Thymus (tissue), 11 donors: ENCODE measurements around the gene ATAD3B. TPM values are rescaled to one million over a fixed set of nuclear protein-coding genes. Genes with fewer than 3 reads are reported as not detected.
"Not testable (repeated sequence)": the region's sequence is repeated elsewhere in the genome, so short reads cannot be mapped to it uniquely, and the experiment has no call there.

Experiments
- DNase-seq, 9 donors: peaks; one replicate each; pipeline ENCODE4 v3.0.0-alpha.2; 2013; ENCODE audit warnings: low spot score in 9 of 9, low read depth in 6 of 9, missing footprints in 1 of 9
- H3K27ac ChIP-seq, 2 donors: one replicate each; pipeline ENCODE4 v1.5.1; 2013; ENCODE audit warnings: control low read depth in 1 of 2, low read depth in 1 of 2, low read length in 1 of 2, mild to moderate bottlenecking in 1 of 2, moderate library complexity in 1 of 2
- H3K27me3 ChIP-seq, 2 donors: one replicate each; pipeline ENCODE4 v1.5.1; 2013; ENCODE audit warnings: low read length in 1 of 2; ENCODE audit not compliant: control insufficient read depth in 2 of 2, insufficient read depth in 1 of 2
- H3K36me3 ChIP-seq, 2 donors: one replicate each; pipeline ENCODE4 v1.5.1; 2013; ENCODE audit warnings: low read length in 1 of 2, mild to moderate bottlenecking in 1 of 2, moderate library complexity in 1 of 2; ENCODE audit not compliant: control insufficient read depth in 2 of 2, insufficient read depth in 2 of 2
- H3K4me1 ChIP-seq, 2 donors: one replicate each; pipeline ENCODE4 v1.5.1; 2013; ENCODE audit warnings: low read length in 2 of 2; ENCODE audit not compliant: control insufficient read depth in 2 of 2, insufficient read depth in 2 of 2
- H3K4me3 ChIP-seq, 2 donors: one replicate each; pipeline ENCODE4 v1.5.1; 2013; ENCODE audit warnings: low read length in 2 of 2, control low read depth in 1 of 2, mild to moderate bottlenecking in 1 of 2
- H3K9me3 ChIP-seq, 2 donors: one replicate each; pipeline ENCODE4 v1.5.1; 2013; ENCODE audit warnings: low read length in 1 of 2, mild to moderate bottlenecking in 1 of 2; ENCODE audit not compliant: control insufficient read depth in 2 of 2, insufficient read depth in 1 of 2
- WGBS: extraction: QIAGEN DNeasy Blood & Tissue Kit; methylation state at CpG from one replicate; pipeline ENCODE4 v1.1.7; 2013; 5-methylcytosine and 5-hydroxymethylcytosine counted together
- polyA plus RNA-seq: library from polyadenylated mRNA; stranded (reverse); fragments of 200-250 nt; gene quantifications from one replicate; pipeline ENCODE4 v1.2.3, GENCODE V29; 2013
- total RNA-seq: library from RNA; stranded (reverse); fragments of 120-200 nt; gene quantifications from one replicate; pipeline ENCODE4 v1.2.4, GENCODE V29; 2013
- donor health status: healthy.

ATAD3B gene
- total and polyA plus RNA-seq, 2 donors, result 14.9 to 58.9 TPM

GRCh38 chr1:1482856-1483255, 11.3 kb downstream of the ATAD3B start:
- Histone ChIP-seq H3K9me3 (no peaks in the 10 kb centered on the region), H3K4me3 (no peak overlapping the region), H3K27me3 (no peaks in the 10 kb centered on the region), H3K36me3 (peaks cover 28 to 56% of the 10 kb centered on the region in 2 donors), H3K4me1 (no peaks in the 10 kb centered on the region), H3K27ac (no peak overlapping the region)
- 98% methylated on average over 14 of the region's 14 CpGs for WGBS
- DNase-seq, result no peak

GRCh38 chr1:1483714-1484113, 12.1 kb downstream of the ATAD3B start:
- DNase-seq, result no peak
- no peaks in the 10 kb centered on the region for H3K9me3 ChIP-seq
- no peak overlapping the region for H3K4me3 ChIP-seq
- H3K27ac ChIP-seq, result no peak overlapping the region
- no peaks in the 10 kb centered on the region for H3K27me3 ChIP-seq
- peaks cover 24 to 57% of the 10 kb centered on the region in 2 donors for H3K36me3 ChIP-seq
- H3K4me1 ChIP-seq, result no peaks in the 10 kb centered on the region
- WGBS, result 98% methylated on average over 16 of the region's 16 CpGs

GRCh38 chr1:1484976-1485750, 13.6 kb downstream of the ATAD3B start:
- H3K36me3 ChIP-seq, result peaks cover 23 to 57% of the 10 kb centered on the region in 2 donors
- not testable (repeated sequence) for H3K4me1 ChIP-seq, H3K27me3 ChIP-seq, DNase-seq, H3K9me3 ChIP-seq, H3K27ac ChIP-seq, H3K4me3 ChIP-seq
- WGBS, result 96% methylated on average over 38 of the region's 46 CpGs

- WGBS, result 95% methylated on average over 31 of the region's 31 CpGs
- peaks cover 26 to 59% of the 10 kb centered on the region in 2 donors for H3K36me3 ChIP-seq
- not testable (repeated sequence) for H3K9me3 ChIP-seq, H3K4me3 ChIP-seq, H3K27ac ChIP-seq, DNase-seq, H3K4me1 ChIP-seq, H3K27me3 ChIP-seq
Measured at GRCh38 chr1:1485755-1486317, 14.3 kb downstream of the ATAD3B start.

GRCh38 chr1:1487701-1488100, 16.1 kb downstream of the ATAD3B start:
- Histone ChIP-seq H3K27ac (no peak overlapping the region), H3K9me3 (peaks cover 1 to 6% of the 10 kb centered on the region in 2 donors), H3K4me1 (no peaks in the 10 kb centered on the region), H3K36me3 (peaks cover 27 to 70% of the 10 kb centered on the region in 2 donors), H3K27me3 (no peaks in the 10 kb centered on the region), H3K4me3 (no peak overlapping the region)
- DNase-seq, result no peak
- WGBS, result 97% methylated on average over 18 of the region's 18 CpGs

DNA sequence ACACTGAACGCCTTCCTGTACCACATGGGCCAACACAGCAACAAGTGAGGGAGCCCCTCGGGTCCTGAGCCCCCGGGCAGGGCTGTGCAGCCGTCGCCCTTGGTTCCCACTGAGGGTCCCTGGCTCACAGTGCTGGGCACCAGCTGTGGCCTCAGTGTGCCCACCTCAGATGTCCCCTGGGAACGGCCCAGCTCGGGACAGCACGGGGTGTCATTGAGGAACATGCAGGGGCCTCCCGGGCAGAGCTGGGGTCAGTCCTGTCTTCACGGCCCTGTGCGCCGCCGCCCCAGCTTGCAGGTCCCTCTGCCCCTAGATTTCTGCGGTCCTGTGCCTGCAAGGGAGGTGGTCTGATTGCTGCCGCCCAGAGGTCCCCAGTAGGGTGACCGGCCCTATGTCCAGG, 17.7 kb downstream of the ATAD3B start:
- Histone ChIP-seq H3K4me1 (no peaks in the 10 kb centered on the region), H3K27me3 (no peaks in the 10 kb centered on the region), H3K4me3 (no peak overlapping the region), H3K36me3 (peaks cover 25 to 61% of the 10 kb centered on the region in 2 donors), H3K9me3 (peaks cover 1 to 9% of the 10 kb centered on the region in 2 donors), H3K27ac (no peak overlapping the region)
- WGBS, result 99% methylated on average over 16 of the region's 16 CpGs
- no peak for DNase-seq

DNA sequence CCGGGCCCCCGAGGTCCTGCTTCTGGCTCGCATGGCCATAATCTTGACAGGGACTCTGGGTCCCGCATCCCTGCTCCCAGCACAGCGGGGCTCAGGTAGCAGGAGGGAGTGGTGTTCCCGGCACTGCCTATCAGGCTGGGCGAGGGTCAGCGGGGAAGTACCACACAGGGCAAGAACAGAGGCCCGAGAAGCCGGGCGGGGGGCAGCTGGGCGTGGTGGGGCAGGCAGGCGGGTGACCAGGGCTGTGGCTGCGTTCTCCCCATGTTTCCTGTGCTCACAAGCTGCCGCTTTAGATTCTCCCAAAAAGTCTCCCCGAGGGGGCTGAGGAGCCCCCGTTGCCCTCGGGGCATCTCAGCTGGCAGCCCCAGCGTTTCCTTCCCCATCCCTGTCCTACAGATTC, 18.3 kb downstream of the ATAD3B start:
- no peak for DNase-seq

GRCh38 chr1:1490633-1491230, 19.2 kb downstream of the ATAD3B start:
- WGBS, result 97% methylated on average over 19 of the region's 25 CpGs
- Histone ChIP-seq H3K4me3 (no peak overlapping the region), H3K36me3 (peaks cover 24 to 67% of the 10 kb centered on the region in 2 donors), H3K27me3 (no peaks in the 10 kb centered on the region), H3K27ac (no peak overlapping the region), H3K9me3 (peaks cover 1 to 9% of the 10 kb centered on the region in 2 donors), H3K4me1 (no peaks in the 10 kb centered on the region)
- no peak for DNase-seq

More for the DNA sequence above, 18.3 kb downstream of the ATAD3B start:
- 98% methylated on average over 19 of the region's 19 CpGs for WGBS
- Histone ChIP-seq H3K4me1 (no peaks in the 10 kb centered on the region), H3K27ac (no peak overlapping the region), H3K4me3 (no peak overlapping the region), H3K27me3 (no peaks in the 10 kb centered on the region), H3K36me3 (peaks cover 25 to 61% of the 10 kb centered on the region in 2 donors), H3K9me3 (peaks cover 1 to 9% of the 10 kb centered on the region in 2 donors)

- no peak for DNase-seq
- Histone ChIP-seq H3K27ac (no peak overlapping the region), H3K4me1 (no peaks in the 10 kb centered on the region), H3K36me3 (peaks cover 24 to 69% of the 10 kb centered on the region in 2 donors), H3K27me3 (no peaks in the 10 kb centered on the region), H3K9me3 (peaks cover 1 to 9% of the 10 kb centered on the region in 2 donors), H3K4me3 (no peak overlapping the region)
- 98% methylated on average over 10 of the region's 10 CpGs for WGBS
Measured at GRCh38 chr1:1491601-1492000, 20.0 kb downstream of the ATAD3B start.
